ENCODE data around the gene EIF2B5.

GRCh38 chr3:184110316-184110725 lies 24.8 kb upstream of the EIF2B5 start:
- no peak for TF ChIP-seq IRF2 (CRISPR knock-in tag; IDR thresholded peaks at IDR 0.05)
- TF ChIP-seq SNRNP70 (optimal IDR thresholded peaks at IDR 0.05; ENCODE audit: low read depth, low read length): no peak
- TF ChIP-seq ARID2 (IDR thresholded peaks at IDR 0.05): no peak
- TF ChIP-seq, protein P1, sequence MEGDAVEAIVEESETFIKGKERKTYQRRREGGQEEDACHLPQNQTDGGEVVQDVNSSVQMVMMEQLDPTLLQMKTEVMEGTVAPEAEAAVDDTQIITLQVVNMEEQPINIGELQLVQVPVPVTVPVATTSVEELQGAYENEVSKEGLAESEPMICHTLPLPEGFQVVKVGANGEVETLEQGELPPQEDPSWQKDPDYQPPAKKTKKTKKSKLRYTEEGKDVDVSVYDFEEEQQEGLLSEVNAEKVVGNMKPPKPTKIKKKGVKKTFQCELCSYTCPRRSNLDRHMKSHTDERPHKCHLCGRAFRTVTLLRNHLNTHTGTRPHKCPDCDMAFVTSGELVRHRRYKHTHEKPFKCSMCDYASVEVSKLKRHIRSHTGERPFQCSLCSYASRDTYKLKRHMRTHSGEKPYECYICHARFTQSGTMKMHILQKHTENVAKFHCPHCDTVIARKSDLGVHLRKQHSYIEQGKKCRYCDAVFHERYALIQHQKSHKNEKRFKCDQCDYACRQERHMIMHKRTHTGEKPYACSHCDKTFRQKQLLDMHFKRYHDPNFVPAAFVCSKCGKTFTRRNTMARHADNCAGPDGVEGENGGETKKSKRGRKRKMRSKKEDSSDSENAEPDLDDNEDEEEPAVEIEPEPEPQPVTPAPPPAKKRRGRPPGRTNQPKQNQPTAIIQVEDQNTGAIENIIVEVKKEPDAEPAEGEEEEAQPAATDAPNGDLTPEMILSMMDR (IDR thresholded peaks at IDR 0.05 in 2 of 3, conservative IDR thresholded peaks at IDR 0.05 in 1 of 3; ENCODE audit: insufficient read depth in 2 of 3, low read depth in 1 of 3, low read length in 3 of 3): no peak
- peak; percentile 92 for TF ChIP-seq MAFG (tag; conservative IDR thresholded peaks at IDR 0.05)
